NOMO-1 (cell line): ENCODE data around the gene PCDHB15.
"Not testable (repeated sequence)": the region's sequence is repeated elsewhere in the genome, so short reads cannot be mapped to it uniquely, and the experiment has no call there.

ENCODE experiments used
- DNase-seq, 2 experiments: peaks; one replicate each; lab custom pipeline; 2025; ENCODE audit not compliant: unreplicated experiment in 2 of 2; lab: John Stamatoyannopoulos, UW

The PCDHB15 gene

DNA sequence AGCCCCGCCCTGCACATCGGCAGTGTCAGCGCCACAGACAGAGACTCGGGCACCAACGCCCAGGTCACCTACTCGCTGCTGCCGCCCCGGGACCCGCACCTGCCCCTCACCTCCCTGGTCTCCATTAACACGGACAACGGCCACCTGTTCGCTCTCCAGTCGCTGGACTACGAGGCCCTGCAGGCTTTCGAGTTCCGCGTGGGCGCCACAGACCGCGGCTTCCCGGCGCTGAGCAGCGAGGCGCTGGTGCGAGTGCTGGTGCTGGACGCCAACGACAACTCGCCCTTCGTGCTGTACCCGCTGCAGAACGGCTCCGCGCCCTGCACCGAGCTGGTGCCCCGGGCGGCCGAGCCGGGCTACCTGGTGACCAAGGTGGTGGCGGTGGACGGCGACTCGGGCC is 1.8 kb downstream of the PCDHB15 start:
- not testable (repeated sequence) for DNase-seq

DNA sequence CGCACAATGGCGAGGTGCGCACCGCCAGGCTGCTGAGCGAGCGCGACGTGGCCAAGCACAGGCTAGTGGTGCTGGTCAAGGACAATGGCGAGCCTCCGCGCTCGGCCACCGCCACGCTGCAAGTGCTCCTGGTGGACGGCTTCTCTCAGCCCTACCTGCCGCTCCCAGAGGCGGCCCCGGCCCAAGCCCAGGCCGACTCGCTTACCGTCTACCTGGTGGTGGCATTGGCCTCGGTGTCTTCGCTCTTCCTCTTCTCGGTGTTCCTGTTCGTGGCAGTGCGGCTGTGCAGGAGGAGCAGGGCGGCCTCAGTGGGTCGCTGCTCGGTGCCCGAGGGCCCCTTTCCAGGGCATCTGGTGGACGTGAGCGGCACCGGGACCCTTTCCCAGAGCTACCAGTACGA is 2.2 kb downstream of the PCDHB15 start:
- not testable (repeated sequence) for DNase-seq

DNA sequence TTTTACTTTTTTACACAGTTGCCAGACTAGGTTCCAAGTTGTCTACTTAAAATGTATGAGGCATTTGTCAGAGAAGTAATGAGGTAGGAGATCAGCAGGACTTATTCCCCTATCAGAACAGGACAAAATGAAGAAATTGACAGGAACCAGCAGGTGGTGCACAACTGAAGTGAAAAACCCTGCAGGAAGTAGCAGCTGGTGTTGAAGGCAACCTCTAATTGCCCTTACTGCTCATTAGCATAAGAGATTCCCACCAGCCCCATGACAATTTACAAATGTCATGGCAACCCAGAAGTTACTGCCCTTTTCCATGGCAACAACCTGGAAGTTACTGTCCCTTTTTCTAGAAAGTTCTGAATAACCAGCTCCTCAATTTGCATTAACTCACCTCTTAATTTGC is 5.4 kb downstream of the PCDHB15 start:
- DNase-seq, result no peak

DNA sequence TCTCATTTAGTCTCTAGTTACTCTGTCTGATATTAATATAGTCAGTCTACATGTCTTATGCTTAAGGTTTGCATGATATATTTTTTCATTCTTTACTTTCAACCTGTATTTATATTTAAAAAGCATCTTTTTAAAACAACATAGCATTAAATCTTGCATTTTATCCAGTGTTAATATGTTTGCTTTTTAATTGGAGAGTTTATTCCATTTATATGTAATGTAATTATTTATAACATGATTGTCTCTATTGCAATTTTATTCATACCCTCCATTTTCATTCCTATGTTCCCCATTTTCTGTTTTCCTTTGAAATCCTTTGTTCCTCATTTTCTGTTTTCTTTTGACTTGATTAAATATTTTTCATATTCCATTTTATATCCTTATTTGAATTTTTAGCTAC is 13.3 kb downstream of the PCDHB15 start:
- DNase-seq, result no peak

DNA sequence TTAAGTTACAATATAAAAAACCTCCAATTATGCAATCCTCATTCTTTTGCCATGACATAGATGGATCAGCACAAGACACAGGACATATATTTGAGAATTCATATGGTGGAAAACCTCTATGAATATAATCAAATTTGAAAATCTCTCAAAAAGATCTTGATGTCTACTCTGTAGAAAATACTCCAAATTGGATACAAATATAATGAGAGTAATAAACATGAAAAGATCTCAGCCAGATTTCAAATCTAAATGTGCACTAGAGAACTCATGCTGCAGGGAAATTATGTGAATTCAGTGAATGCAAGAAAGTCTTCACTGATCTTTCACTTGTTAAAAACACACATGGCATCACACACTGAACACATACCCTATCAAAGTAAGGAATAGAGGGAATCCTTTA is 13.8 kb downstream of the PCDHB15 start:
- no peak for DNase-seq

DNA sequence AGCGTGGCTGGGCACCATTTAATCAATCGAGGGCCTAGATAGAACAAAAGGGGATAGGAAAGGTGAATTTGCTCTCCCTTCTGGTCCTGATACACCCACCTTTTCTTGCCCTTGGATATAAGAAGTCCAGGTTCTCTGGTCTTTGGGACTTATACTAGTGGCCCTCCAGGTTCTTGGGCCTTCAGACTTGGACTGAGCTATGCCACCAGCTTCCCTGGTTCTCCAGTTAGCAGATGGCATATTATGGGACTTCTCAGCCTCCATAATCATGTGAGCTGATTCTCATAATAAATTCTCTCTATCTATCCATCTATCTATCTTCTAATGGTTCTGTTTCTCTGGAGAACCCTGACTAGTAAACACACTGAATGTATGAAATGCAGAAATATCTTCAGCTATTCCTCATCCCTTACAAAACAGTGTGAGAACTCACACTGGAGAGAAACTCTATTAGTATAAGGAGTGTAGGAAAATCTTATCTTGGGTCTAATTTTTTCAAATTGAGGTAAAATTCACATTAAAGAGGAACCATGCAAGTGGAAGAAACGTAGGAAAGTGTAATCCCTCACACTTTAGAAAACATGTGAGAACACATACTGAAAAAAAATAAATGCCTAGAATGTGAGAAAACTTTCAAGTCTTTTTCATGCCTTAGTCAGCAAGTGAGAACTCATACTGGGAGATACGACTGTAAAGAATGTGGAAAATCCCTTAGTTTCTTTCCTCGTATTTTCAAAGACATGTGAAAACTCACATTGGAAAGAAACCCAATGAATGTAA is 15.5 kb downstream of the PCDHB15 start:
- DNase-seq, result no peak

DNA sequence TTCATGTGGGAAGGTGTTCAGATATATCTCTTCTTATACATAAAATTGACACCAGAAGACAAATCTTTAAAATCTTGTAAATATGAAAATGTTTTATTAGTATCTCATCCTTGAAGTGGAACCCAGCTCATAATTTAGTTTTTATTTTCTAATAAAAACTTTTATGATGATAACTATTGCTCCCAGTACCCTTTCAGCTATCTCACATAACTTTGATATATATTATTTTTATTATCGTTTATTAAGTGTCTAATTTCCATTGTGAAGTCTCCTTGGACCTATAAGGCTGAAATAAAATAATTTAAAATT is 16.0 kb downstream of the PCDHB15 start:
- DNase-seq, result no peak

DNA sequence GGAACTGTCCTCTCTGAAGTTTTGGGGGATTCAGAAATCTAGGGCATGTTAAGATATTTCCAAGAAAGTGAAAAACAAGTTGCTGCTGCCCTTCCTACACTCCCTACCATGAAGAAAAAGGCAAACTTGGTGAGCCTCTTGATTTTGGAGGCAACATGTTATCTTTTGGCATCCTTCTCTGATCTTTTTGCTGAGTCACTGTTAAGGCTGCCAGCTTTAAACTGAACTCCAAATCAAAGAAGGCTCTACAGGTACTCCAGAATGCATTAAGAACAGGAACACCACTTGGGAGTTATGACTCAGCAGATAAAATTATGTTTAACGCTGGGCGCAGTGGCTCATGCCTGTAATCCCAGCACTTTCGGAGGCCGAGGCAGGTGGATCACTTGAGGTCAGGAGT is 24.0 kb downstream of the PCDHB15 start:
- DNase-seq, result no peak

DNA sequence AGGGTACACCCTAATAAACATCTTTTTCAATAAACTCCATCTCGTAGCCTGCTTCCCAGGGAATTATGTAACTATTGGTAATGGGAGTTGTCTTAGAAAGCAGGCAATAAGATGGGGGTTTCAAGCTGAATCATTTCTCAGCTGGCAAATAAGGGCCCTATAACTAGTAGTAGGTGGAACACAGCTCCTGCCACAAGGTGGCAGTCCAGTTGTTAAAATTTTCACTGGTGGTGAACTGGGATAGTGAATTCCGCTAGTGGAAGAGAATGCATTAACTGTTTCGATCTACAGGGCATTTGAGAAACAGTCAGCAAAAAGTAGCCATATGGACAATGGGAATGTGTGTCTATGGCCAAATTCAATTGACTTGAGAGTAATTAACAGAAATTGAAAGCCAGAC is 27.7 kb downstream of the PCDHB15 start:
- no peak for DNase-seq

DNA sequence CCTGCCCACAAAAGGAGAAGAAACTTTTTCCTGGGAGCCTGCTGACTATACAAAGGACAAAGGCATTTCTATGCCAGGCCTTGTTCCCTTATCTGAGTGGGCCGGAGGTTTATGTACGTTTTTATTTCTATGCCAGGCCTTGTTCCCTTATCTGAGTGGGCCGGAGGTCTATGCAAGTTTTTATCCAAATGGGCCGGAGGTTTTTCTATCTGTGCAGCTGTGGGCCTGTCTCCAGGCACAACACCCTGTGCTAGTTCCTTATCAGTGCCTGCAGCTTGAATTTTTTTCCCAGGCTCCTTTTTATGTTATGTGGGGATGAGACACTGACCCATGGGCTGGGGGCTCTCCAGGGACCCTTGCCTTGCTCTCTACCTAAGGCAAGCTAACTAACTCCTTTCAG is 53.2 kb downstream of the PCDHB15 start:
- no peak for DNase-seq
